ENCODE data around the gene NOL9. TPM values are rescaled to one million over a fixed set of nuclear protein-coding genes. Genes with fewer than 3 reads are reported as not detected.

Gene NOL9
- total and polyA plus RNA-seq, 2 of the 13 experiments (the other 11 are each of a cell fraction or from before 2014, with no cell fraction given) = 18.0 to 24.7 TPM

- no peak overlapping the region for H2AFZ ChIP-seq (ENCODE audit: low read length)
- ATAC-seq (no peak), DNase-seq (ENCODE audit: low spot score) (no peak), FAIRE-seq (no peak)
- no peak overlapping the region for H3K9ac ChIP-seq (ENCODE audit: insufficient read depth, low read depth, low read length)
- peaks cover 21% of the 10 kb centered on the region for H3K4me1 ChIP-seq (ENCODE audit: insufficient read depth, low read length)
- H3K4me3 ChIP-seq (replicated peaks in 1 of 3; ENCODE audit: insufficient read depth in 1 of 3, low read depth in 2 of 3, low read length in 3 of 3) = no peak overlapping the region
- H3K27ac ChIP-seq (ENCODE audit: extremely low read length, insufficient read depth, low read length) = no peak overlapping the region
- in situ Hi-C loops (cut with HindIII; ENCODE audit: extremely low pct_ligation_motif_present, low pct_unique_long_range_greater_than_20kb) (no loop called here), intact Hi-C loops (cut with micrococcal nuclease; ENCODE audit: unreplicated experiment) (no loop called here)
- TF ChIP-seq ZNF629 (CRISPR knock-in tag; conservative IDR thresholded peaks at IDR 0.05) (peak; percentile 89), ZNF552 (CRISPR knock-in tag; IDR thresholded peaks at IDR 0.05; ENCODE audit: borderline replicate concordance) (no peak), ZNF512 (CRISPR knock-in tag; IDR thresholded peaks at IDR 0.05) (no peak), ZMYM2 (CRISPR knock-in tag; IDR thresholded peaks at IDR 0.05) (no peak), MEIS2 (CRISPR knock-in tag; IDR thresholded peaks at IDR 0.05) (no peak), ZFAT (CRISPR knock-in tag; conservative IDR thresholded peaks at IDR 0.05) (no peak), CC2D1A (CRISPR knock-in tag; IDR thresholded peaks at IDR 0.05) (no peak), FIP1L1 (IDR thresholded peaks at IDR 0.05; ENCODE audit: borderline replicate concordance, insufficient read depth, low read depth, low read length) (no peak), ZNF296 (CRISPR knock-in tag; conservative IDR thresholded peaks at IDR 0.05) (no peak), PCBP1 (IDR thresholded peaks at IDR 0.05; ENCODE audit: borderline replicate concordance, low read depth, low read length) (0 out of 2 replicates have a peak, but pooled peaks have one; percentile 10), ZNF670 (CRISPR knock-in tag; IDR thresholded peaks at IDR 0.05; ENCODE audit: borderline replicate concordance) (no peak), ZBTB33 (CRISPR knock-in tag; IDR thresholded peaks at IDR 0.05) (no peak), HNF1B (CRISPR knock-in tag; IDR thresholded peaks at IDR 0.05) (no peak)
- peaks cover 46 to 82% of the 10 kb centered on the region in 2 experiments for H3K36me3 ChIP-seq (replicated peaks in 1 of 2; ENCODE audit: control insufficient read depth in 1 of 2, insufficient read depth in 2 of 2, low read length in 2 of 2)
- ChIA-PET POLR2A (interaction anchor here (2.1 kb wide), 1 partner anchor 11 kb away, joined by 8 read pairs; no protein-coding TSS in a partner anchor), CTCF (ENCODE audit: low intra/inter-chr PET ratio, low total read pairs) (no interaction called here)
- 96% methylated on average over 11 of the region's 15 CpGs for WGBS (ENCODE audit: low lambda C conversion rate)
- H3K9me3 ChIP-seq (ENCODE audit: low read length) = no peaks in the 10 kb centered on the region
- H4K20me1 ChIP-seq (ENCODE audit: insufficient read depth, low read length) = peaks cover 43% of the 10 kb centered on the region
- no peaks in the 10 kb centered on the region for H3K27me3 ChIP-seq (ENCODE audit: control insufficient read depth in 1 of 2, insufficient read depth in 2 of 2, low read length in 2 of 2)
- H3K79me2 ChIP-seq (ENCODE audit: insufficient read depth, low read length) = peaks cover 27% of the 10 kb centered on the region
- BruUV-seq (replicated peaks) = no TSS peak
- no peak overlapping the region for H3K4me2 ChIP-seq (ENCODE audit: low read depth, low read length)
Measured at GRCh38 chr1:6593810-6594209, 39.5 kb upstream of the NOL9 start.
